ENCODE results near the gene ARID2.

The ARID2 gene

GRCh38 chr12:45877069-45877468 is 147.6 kb downstream of the ARID2 start:
- DNase-seq (ENCODE audit: low read depth) = no peak

GRCh38 chr12:45878630-45879255 is 149.2 kb downstream of the ARID2 start:
- no peak for DNase-seq (ENCODE audit: low read depth)

DNA sequence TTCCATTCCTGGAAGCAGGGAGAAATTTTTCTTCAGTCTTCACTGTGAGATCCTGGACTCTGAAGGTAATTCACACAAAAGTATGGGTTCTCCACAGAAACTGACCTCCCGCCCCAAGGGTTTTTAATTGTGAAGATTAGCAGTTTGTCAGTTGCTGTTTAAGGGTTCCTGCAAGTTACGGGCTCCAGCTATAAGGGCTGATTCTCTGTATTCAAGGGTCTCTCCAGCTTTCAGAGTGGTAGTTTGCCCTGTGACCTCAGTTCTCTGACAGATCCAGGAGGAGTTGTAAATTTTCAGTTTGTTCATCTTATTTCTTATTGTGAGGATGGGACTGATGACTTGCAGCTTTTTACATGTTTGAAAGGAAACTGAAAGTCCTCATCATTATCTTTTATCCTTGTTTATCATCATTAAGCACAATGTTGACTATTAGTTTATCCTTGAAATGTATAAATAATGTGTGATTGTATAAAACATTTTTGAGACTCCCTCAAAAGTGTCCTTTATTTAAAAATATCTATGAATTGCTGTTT is 149.9 kb downstream of the ARID2 start:
- DNase-seq (ENCODE audit: low read depth) = no peak

- no peak for DNase-seq (ENCODE audit: low read depth)
Observed at GRCh38 chr12:45880533-45880932, 151.0 kb downstream of the ARID2 start.

- no peak for DNase-seq (ENCODE audit: low read depth)
Observed at GRCh38 chr12:45883187-45883586, 153.7 kb downstream of the ARID2 start.

GRCh38 chr12:45886685-45887084 is 157.2 kb downstream of the ARID2 start:
- no peak for DNase-seq (ENCODE audit: low read depth)

GRCh38 chr12:45887544-45887943 is 158.0 kb downstream of the ARID2 start:
- DNase-seq (ENCODE audit: low read depth) = no peak

- DNase-seq (ENCODE audit: low read depth) = no peak
Observed at GRCh38 chr12:45890276-45890675, 160.8 kb downstream of the ARID2 start.

DNA sequence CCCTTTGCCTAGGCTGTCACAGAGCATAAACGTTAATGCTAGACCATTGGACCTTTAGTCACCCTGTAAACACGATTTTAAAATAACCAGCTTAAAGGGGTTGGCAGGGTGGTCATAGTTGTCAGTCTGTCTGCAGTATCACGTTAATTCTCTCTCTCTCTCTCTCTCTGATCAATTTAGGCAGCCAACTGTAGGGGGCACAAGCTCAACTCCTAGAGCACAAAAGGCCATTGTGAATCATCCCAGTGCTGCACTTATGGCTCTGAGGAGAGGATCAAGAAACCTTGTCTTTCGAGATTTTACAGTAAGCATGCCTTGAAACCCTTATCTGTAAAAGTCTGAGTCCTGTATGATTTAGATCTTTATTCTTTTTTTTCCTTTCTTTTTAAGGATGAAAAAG is 163.7 kb downstream of the ARID2 start:
- DNase-seq (ENCODE audit: low read depth) = no peak

GRCh38 chr12:45895961-45896360 is 166.5 kb downstream of the ARID2 start:
- DNase-seq (ENCODE audit: low read depth) = no peak

DNA sequence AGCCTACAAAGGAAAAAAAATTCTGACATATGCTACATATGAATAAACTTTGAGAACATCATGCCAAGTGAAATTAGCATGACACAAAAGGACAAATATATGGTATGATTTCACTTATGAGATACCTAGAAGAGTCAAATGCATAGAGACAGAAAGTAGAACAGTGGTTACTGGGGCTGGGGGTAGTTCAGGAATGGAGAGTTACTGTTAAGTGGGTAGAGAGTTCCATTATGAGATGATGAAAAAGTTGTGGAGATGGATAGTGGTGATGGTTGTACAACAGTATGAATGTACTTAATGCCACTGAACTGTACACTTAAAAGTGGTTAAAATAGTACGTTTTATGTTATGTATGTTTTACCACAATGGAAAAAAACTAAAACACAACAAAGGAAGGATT is 168.6 kb downstream of the ARID2 start:
- no peak for DNase-seq (ENCODE audit: low read depth)

GRCh38 chr12:45907955-45908354 is 178.4 kb downstream of the ARID2 start:
- DNase-seq (ENCODE audit: low read depth) = no peak

DNA sequence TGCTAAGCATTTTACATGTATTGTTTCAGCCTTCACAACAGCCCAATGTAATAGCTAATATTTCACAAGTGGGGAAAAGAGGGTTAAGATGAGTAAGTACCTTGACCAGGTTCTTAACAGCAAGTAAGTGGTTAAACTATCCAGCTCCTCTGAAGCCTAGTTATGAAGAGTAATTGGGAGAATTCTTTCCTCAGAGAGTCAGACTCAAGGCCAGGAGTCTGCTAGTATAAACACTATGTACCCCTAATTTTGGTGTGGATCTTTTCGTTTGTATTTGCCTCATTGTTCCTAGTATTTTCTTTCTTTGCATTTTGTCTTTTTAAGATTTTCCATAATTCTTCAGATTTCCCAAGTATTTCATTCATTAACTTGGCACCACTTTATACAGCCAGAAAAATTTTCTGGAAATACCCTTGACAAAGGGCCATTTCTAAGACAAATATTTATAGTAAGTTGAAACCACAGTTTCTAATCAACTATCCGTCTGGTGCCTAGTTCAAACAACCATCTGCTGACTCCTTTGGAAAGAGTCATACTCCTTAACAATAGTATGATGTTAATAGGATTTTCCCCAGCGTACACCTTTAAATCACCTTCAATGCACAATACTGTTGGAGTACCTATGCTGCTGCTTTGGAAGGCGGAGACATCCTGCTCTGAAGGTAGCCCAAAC is 179.7 kb downstream of the ARID2 start:
- no peak for DNase-seq (ENCODE audit: low read depth)

GRCh38 chr12:45912774-45913173 is 183.3 kb downstream of the ARID2 start:
- DNase-seq (ENCODE audit: low read depth) = no peak

GRCh38 chr12:45913631-45914030 is 184.1 kb downstream of the ARID2 start:
- DNase-seq (ENCODE audit: low read depth) = no peak

DNA sequence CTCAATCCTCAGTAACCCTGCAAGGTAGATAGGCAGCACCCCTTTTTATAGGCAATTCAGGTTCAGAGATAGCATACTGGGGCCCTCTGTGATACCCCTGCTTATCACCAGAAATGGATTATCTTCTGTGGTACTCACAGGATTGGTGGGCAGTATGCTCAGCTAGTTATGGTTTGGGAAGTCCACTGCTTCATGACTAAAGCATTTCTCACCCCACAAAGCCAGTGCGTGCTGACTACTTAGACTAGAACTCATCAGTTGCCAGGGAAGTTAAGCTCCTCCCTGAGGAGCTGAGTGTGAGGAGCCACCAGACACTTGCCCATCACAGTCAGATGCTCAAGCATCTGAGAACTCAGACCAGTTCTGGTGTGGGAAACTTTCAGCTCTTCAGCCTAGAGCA is 184.6 kb downstream of the ARID2 start:
- DNase-seq (ENCODE audit: low read depth) = no peak

DNA sequence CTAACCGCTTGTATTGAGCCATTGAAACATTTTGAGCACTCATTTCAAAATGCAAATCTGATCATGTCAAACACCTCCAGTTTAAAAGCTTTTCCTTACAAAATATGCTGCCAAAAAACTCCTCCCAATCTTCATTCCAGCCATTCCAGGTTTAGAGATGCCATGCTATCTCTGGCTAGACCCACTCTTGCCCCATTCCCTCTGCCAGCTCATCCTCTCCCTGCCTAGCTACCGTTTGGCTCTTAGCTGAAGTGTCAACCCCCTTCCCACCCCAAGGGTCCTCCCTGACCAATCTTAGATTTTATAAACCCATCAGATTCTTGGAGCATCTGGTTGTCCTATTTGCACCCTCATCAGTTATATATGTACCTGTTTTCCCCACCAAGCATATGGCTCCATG is 185.9 kb downstream of the ARID2 start:
- no peak for DNase-seq (ENCODE audit: low read depth)

- DNase-seq (ENCODE audit: low read depth) = no peak
Observed at GRCh38 chr12:45918818-45919217, 189.3 kb downstream of the ARID2 start.

DNA sequence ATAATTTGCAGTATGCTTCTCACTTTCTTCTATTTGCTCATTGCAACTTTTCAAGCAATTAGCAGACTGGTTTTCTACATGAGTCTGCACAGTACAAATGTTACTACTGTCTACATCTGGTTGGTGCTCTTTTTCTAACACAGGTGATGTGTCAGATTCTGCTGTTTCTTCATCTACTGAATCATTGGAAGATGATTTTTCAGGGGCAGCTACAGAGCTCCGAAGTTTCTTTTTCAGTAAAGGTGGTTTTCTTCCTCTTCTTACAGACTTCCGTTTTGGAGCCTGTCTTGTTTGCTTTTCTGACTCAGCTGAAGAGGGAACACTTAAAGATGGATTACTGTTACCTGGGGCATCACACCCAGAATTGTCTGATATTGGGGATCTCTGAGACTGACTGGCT is 198.8 kb downstream of the ARID2 start:
- DNase-seq (ENCODE audit: low read depth) = no peak

- DNase-seq (ENCODE audit: low read depth) = no peak
Observed at GRCh38 chr12:45930369-45930768, 200.9 kb downstream of the ARID2 start.

- no peak for DNase-seq (ENCODE audit: low read depth)
Observed at GRCh38 chr12:45933504-45933903, 204.0 kb downstream of the ARID2 start.

- DNase-seq (ENCODE audit: low read depth) = no peak
Observed at GRCh38 chr12:45934956-45935355, 205.4 kb downstream of the ARID2 start.

DNA sequence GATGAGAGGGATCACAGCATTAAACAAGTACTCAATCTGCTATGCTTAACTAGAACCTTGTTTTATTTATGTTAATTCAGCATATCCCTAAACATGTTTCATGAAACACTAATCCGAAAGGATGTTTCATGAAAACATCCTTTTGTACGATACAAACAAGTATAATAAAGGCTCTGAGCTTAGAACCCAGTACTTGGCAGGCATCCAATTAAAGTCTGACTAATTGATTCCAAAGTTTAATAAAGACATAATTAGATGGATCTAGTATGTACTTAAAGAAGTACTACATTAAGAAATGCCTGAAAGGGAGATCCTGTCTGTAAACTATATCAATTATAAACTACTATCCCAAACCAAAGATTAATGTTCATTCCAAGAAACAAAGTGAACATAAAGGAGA is 209.1 kb downstream of the ARID2 start:
- DNase-seq (ENCODE audit: low read depth) = no peak

- no peak for DNase-seq (ENCODE audit: low read depth)
Observed at GRCh38 chr12:45939759-45940158, 210.3 kb downstream of the ARID2 start.
